GM19328 (cell line): ENCODE data around the gene ARHGAP32.

ENCODE experiments used
- ATAC-seq: cut with Tn5 transposase; IDR thresholded peaks from one replicate; pipeline ENCODE4 v1.9.1; 2021; ENCODE audit warnings: mild to moderate bottlenecking, moderate library complexity; ENCODE audit not compliant: unreplicated experiment

Gene ARHGAP32

DNA sequence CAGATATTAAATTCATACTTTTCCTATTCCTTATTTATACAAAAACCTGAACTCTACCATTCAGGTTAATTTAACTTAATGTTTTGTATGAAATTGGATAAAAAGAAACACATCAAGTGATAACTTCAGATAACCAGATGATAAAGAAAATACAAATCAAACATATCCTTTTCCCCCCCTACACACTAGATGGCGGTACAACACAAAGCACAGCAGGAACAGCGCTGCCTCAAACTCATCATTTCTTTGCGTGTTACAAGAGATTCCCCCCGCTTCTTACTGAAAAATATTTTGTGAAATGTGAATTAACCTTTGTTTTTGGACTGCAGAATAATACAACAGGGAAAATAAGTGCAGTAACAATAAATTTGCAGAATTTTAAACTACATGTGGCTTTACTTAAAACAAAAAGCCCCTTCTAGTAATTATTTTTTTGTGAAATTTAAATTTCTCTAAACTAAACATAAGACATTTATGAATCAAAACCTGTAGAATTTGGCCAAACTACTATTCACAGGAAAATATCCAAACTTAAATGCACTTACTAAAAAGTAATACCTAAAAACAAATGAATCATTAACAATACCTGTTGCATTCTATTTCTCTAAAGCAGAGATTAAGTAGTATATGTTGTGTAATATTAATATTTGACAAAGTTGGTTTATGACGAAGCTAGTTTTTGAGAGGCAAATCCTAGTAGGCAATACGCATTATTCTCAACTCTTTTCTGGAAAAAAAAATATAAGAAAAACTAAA lies 74.4 kb downstream of the ARHGAP32 start:
- ATAC-seq = no peak

DNA sequence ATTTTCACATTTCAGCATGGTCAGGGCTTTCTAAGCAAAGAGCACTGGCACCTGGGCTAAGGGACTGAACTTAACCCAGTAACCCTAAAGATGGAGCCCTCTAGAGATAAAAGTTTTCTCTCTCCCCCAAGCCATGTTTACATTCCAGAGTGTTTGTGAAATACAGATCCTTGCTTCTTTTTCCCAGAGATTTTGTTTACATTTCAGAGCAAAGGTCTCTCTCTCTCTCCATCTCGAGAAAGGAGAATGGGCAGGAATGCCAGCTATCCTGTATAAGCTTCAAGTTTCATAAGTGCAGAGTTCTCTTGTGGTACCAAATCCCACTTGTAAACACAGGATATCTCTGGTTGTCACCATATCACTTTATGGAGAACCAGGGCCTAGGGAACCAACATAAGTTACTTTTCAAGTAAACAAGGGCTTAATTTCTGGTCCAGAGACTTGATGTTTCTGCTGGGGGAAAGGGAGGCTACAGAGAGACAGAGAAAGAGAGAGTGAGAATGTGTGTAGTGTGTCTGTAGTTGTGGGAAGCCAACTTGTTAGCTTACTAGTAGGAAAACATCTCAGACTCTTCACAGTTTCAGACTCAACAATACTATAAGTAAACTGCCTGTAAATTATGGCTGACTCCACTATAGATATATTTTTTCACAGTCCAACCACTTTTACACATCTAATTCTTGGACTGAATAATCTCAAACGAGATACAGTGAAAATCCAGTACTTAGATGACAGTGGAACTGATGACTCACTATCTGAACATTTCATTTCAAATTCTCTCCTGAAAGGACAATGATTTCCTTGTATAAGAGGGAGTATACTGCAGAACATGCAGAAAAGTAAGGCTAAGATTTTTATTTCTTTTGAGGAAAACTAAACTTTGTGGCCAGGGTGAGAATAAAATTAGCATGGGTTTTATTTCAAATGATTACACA lies 76.2 kb downstream of the ARHGAP32 start:
- no peak for ATAC-seq

DNA sequence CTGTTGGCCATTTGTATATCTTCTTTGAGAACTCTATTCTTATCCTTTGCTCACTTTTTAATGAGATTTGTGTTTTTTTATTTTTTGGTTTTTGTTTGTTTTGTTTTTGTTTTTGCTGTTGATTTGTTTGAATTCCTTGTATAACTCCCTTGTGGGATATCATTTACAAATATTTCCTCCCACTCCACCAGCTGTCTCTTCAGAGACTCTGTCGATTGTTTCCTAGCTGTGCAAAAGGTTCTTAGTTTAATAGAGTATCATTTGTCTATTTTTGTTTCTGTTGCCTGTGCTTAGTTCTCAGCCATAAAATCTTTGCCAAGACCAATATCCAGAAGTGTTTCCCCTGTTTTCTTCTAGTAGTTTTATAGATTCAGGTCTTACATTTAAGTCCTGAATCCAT lies 82.4 kb downstream of the ARHGAP32 start:
- no peak for ATAC-seq

GRCh38 chr11:129106788-129107187 lies 85.3 kb downstream of the ARHGAP32 start:
- ATAC-seq = no peak

GRCh38 chr11:129102756-129103155 lies 89.4 kb downstream of the ARHGAP32 start:
- no peak for ATAC-seq

GRCh38 chr11:129102225-129102624 lies 89.9 kb downstream of the ARHGAP32 start:
- no peak for ATAC-seq

DNA sequence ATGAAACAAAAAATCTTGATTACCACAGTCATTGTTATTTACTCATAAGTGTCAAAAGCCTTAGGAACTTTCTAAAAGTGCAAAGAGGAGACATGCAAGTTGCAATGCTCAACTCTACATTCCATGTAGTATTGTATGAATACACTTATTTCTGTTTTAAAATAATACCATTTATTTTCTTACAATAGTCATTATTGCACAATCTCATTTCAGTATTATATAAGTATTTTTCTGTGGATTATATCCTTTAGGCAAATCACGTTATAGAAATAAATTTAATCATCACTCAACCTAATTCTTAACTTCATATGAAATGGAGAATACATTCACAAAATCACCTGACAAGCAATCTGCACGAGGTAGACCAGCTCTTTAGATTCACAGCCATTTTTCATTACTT lies 98.8 kb downstream of the ARHGAP32 start:
- ATAC-seq = no peak

DNA sequence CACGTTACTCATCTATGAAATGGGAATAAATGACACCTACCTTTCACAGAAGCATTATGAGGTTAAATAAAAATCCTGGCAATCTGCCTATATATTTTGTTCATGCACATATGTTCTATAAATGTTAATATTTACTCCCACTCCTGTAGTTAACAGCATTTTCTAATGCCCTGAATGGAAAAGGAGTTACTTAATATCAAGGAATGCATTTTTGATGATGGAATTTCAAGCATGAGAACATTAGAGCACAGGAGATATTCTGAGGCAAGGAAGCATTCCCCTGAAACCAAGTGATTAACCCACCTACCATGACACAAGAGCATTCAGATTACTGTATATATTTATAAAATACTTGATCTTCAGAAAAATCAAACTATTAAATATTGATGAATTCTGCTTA lies 102.1 kb downstream of the ARHGAP32 start:
- ATAC-seq = no peak

DNA sequence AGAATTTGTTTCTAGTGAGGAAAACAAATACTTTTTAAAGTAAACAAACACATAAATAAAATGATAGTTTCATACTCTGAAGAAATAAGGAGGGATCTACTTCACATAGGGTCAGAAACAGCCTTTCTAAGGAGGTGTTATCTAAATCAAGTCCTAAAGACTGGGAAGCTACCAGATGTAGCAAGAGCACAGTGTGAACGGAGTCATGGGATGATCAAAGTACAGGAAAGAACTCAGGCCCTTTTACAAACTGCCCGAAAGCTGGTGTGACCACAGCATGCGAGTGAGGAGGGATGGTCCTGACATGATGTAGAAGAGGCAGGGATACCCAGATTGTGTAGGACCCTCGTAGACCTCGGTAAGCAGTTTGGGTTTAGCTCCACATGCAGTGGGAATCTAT lies 102.8 kb downstream of the ARHGAP32 start:
- ATAC-seq = no peak

GRCh38 chr11:129086976-129087375 lies 105.1 kb downstream of the ARHGAP32 start:
- no peak for ATAC-seq

DNA sequence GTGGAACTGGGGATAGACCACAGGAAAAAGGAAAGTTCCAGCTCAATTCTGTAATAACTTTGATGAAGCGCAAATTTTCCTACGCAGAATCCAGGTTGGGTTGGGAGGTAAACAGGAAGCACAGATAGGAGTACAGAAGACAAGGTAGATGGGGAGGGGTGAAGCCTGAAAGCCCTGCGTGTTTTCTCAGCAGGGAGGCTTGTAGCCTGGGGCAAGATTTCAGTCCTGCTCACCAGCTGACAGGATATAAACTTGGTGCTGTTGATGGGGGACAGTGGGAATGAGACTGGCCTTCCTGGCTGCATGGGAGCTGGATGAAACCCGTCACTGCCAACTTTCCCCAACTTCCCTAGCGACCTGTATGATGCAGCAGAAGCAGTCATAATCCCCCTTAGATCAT lies 114.9 kb downstream of the ARHGAP32 start:
- no peak for ATAC-seq

GRCh38 chr11:129075757-129076156 lies 116.4 kb downstream of the ARHGAP32 start:
- no peak for ATAC-seq

GRCh38 chr11:129067454-129067853 lies 124.7 kb downstream of the ARHGAP32 start:
- ATAC-seq = no peak

GRCh38 chr11:129066229-129066628 lies 125.9 kb downstream of the ARHGAP32 start:
- no peak for ATAC-seq

DNA sequence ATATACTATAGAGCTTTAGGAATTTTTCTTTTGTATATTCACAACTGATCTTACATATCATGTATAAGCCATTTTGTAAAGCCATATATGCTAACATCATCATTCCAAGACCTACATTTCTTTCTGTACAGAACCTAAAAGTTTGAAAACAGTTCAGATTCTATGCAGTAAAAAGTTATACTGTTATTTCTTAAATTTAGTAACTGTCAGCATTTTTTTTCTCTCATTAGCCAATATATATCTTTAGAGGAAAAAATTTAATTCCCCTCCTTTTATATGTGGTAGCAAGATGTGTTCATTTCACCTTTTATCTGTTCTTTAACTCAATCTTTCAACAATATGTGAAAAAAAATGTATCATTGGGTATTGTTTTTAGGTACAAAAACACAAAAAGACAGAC lies 129.0 kb downstream of the ARHGAP32 start:
- ATAC-seq = no peak

GRCh38 chr11:129061492-129062230 lies 130.5 kb downstream of the ARHGAP32 start:
- no peak for ATAC-seq

DNA sequence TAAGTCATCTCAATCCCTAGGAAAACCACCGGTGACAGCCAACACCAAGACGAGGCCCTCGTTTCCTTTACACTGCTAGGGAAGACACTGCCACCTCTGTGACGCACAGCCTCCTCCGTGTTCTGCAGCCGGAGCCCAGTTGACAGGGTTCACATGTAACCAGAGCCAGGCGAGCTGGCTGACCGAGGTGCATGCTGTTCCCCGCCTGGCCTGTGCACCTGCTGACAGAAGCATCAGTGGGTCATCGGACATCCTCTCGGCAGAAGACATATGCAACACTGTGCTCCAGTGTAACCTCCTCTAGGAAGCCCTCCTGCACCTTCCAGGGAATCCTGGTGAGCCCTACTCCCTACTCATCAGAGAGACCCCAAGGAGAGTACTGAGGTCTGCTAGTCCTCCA lies 135.2 kb downstream of the ARHGAP32 start:
- no peak for ATAC-seq

DNA sequence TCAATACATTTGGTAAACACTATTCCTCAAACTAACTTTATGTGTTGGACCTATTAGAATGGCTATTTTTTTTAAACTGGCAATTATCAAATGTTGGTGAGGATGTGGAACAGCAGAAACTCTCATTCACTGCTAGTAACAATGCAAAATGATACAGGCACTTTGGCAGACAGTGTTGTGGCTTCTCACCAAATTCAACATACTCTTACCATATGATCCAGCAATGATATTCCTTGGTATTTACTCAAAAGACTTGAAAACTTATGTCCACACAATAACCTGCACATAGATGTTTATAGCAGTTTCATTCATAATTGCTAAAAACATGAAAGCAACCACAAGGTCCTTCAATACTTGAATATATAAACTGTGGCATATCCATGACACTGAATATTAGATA lies 136.9 kb downstream of the ARHGAP32 start:
- ATAC-seq = no peak

DNA sequence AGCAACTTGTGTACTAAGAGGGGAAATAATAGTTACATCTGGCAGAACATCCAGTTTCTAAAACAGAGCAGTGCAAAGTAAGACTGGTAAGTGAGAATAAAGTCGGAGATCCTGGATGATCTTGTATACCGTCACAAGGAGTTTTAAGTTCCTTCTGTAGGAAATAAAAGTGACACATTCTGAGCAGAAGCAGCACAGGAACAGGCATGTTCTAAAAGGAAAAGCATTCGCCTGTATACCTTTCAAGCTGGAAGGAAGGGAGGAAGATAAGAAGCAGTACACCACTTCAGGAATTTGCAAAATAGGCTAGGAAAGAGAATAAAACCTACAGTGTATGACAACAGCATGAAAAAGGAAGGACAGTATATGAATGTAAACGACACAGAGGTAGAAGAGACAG lies 143.2 kb downstream of the ARHGAP32 start:
- no peak for ATAC-seq

DNA sequence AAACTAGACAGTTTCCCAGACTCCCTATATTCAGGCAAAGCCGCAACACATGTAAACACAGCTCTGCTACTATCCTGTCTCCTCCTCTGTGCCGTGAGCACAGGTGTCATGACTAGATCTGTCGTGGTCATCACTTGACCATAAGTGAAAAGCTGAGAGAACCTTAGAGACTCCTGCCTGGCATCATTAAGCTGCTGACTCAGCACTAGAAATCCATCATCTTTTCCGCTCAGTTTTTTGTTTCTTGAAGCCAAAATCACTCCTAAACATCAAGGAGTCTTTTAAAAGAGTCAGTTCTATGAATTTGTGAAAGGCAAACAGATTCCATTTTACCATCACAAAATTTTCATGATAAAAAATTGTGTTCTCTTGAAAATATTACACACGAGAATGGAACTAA lies 147.0 kb downstream of the ARHGAP32 start:
- ATAC-seq = no peak

- no peak for ATAC-seq
These were observed 149.6 kb downstream of the ARHGAP32 start for GRCh38 chr11:129042503-129042902.
